SU-DHL-6 (cell line): ENCODE measurements around the gene SKI.

Experiments used
- EZH2phosphoT487 ChIP-seq: fragments of 200-600 bp; sonication (generic), shearing (Covaris generic); conservative IDR thresholded peaks from 2 replicates; pipeline ENCODE4 v1.6.1; 2018; ENCODE audit warnings: mild to moderate bottlenecking, antibody characterized with exemption, low read length, moderate library complexity, mixed read lengths
- TF ChIP-seq, protein P1 (sequence below): fragments of 200-600 bp; sonication (generic); IDR thresholded peaks from one replicate; pipeline ENCODE4 v1.5.1; 2017; ENCODE audit warnings: antibody characterized with exemption, mild to moderate bottlenecking, low read length, moderate library complexity; ENCODE audit not compliant: insufficient read depth, poor library complexity, severe bottlenecking

DNA sequence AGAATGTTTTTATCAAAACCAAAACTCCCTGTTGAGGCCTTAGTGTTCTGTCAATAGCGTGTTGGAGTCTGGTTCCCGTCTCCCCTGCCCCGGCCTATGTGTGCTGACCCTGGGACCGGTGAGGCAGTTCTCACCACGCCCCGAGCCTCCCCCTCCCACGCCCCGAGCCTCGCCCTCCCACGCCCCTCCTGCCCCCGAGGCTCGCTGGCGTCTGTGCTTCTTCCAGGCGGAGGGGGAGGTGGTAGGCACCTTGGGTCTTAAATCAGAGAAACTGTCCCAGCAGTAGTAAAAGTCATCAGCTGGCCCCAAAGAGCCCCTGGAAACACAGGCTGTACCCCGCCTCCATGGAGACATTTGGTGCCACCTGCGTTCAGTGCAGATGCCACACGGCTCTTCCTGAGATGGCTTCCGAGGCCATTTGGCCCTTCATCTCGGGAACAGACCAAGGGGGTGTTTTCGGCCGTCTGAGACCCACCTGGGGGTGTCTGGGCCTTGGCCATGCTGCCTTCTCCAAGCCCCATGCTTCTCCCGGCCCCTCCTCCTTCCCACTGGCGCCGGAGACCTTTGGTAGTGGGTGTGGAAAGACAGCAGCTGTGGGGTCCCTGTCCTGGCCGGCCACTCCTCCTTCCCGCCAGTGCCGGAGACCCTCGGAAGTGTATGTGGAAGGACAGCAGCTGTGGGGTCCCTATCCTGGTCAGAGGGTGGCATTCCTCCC lies 44.7 kb downstream of the SKI start:
- TF ChIP-seq, protein P1, sequence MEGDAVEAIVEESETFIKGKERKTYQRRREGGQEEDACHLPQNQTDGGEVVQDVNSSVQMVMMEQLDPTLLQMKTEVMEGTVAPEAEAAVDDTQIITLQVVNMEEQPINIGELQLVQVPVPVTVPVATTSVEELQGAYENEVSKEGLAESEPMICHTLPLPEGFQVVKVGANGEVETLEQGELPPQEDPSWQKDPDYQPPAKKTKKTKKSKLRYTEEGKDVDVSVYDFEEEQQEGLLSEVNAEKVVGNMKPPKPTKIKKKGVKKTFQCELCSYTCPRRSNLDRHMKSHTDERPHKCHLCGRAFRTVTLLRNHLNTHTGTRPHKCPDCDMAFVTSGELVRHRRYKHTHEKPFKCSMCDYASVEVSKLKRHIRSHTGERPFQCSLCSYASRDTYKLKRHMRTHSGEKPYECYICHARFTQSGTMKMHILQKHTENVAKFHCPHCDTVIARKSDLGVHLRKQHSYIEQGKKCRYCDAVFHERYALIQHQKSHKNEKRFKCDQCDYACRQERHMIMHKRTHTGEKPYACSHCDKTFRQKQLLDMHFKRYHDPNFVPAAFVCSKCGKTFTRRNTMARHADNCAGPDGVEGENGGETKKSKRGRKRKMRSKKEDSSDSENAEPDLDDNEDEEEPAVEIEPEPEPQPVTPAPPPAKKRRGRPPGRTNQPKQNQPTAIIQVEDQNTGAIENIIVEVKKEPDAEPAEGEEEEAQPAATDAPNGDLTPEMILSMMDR: no peak
- no peak for TF ChIP-seq EZH2phosphoT487
